ENCODE results near the gene PHLDA2. TPM values are rescaled to one million over a fixed set of nuclear protein-coding genes. Genes with fewer than 3 reads are reported as not detected.
A peak's percentile ranks its signal among the peaks of the same experiment; 100 is the strongest.

The PHLDA2 gene
- total RNA-seq, 1 experiment from 2014 or later: 309 TPM

DNA sequence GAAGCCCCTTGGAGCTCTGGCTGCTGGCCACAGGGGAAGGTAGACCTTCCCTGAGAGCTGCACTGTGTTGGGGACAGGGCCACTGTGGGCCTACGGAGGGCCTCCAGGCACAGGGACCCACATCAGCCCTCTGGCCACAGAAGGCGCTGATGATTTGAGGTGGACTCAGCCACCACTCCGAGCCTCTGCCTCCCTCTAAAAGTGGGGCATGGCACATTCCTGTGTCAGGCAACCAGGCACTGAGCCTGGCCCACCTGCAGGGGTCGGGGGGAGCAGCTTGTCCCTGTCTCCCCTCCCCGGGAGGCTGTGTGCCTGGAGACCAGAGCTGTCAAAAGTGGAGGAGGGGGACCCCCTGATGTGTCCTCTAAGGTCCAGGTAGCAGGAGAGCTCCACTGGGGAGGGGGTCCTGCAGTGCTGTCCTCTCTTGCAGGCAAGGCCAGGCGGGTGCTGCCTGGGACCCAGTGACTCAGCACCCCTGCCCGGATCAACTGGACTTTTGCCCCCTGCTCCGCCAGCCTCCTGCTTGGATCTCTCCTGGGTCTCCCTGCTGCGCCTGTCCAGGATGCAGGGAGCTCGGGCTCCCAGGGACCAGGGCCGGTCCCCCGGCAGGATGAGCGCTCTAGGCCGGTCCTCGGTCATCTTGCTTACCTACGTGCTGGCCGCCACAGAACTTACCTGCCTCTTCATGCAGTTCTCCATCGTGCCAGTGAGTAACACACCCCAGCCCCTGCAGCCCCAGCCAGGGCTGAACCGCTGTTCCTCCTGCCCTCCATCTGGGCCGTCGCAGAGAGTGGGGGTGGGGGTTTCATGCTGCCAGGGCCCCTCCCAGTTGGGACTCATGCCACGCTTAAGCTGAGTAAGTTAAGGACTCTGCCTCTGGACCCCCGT, 26.2 kb downstream of the PHLDA2 start:
- Histone ChIP-seq H3K27ac (ENCODE audit: low read depth, low read length) (peak overlapping the region; percentile 86), H3K79me2 (ENCODE audit: insufficient read depth, low read length) (no peaks in the 10 kb centered on the region), H3K4me2 (ENCODE audit: low read length) (peak overlapping the region; percentile 99), H3K4me1 (ENCODE audit: control insufficient read depth in 1 of 2, insufficient read depth in 2 of 2, low read length in 2 of 2) (peaks cover 51 to 65% of the 10 kb centered on the region in 2 experiments), H3K27me3 (ENCODE audit: insufficient read depth, low read length) (no peaks in the 10 kb centered on the region), H3K9ac (ENCODE audit: low read length) (peak overlapping the region; percentile 72), H4K20me1 (ENCODE audit: insufficient read depth) (no peaks in the 10 kb centered on the region), H3K4me3 (replicated peaks in 1 of 2; ENCODE audit: low read depth in 1 of 2, low read length in 2 of 2) (peak overlapping the region; percentile 70 to 76), H2AFZ (ENCODE audit: low read depth, low read length, poor library complexity, severe bottlenecking) (no peak overlapping the region), H3K9me3 (ENCODE audit: control insufficient read depth in 1 of 2, insufficient read depth in 1 of 2, low read depth in 1 of 2, low read length in 2 of 2) (no peaks in the 10 kb centered on the region), H3K36me3 (ENCODE audit: control insufficient read depth in 1 of 2, insufficient read depth in 2 of 2, low read length in 2 of 2) (no peaks in the 10 kb centered on the region), H3K9me2 (ENCODE audit: insufficient read depth) (no peaks in the 10 kb centered on the region)
- TF ChIP-seq, protein P1, sequence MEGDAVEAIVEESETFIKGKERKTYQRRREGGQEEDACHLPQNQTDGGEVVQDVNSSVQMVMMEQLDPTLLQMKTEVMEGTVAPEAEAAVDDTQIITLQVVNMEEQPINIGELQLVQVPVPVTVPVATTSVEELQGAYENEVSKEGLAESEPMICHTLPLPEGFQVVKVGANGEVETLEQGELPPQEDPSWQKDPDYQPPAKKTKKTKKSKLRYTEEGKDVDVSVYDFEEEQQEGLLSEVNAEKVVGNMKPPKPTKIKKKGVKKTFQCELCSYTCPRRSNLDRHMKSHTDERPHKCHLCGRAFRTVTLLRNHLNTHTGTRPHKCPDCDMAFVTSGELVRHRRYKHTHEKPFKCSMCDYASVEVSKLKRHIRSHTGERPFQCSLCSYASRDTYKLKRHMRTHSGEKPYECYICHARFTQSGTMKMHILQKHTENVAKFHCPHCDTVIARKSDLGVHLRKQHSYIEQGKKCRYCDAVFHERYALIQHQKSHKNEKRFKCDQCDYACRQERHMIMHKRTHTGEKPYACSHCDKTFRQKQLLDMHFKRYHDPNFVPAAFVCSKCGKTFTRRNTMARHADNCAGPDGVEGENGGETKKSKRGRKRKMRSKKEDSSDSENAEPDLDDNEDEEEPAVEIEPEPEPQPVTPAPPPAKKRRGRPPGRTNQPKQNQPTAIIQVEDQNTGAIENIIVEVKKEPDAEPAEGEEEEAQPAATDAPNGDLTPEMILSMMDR (IDR thresholded peaks at IDR 0.05 in 2 of 3, conservative IDR thresholded peaks at IDR 0.05 in 1 of 3; ENCODE audit: borderline replicate concordance in 1 of 3, insufficient read depth in 1 of 3, low read depth in 2 of 3, low read length in 2 of 3): 0 out of 6 replicates have a peak, but pooled peaks of 2 of the 3 experiments have one; percentile 7 to 10
- no peak for TF ChIP-seq CEBPB (IDR thresholded peaks at IDR 0.05; ENCODE audit: low read depth)
- TF ChIP-seq POLR2AphosphoS5 (IDR thresholded peaks at IDR 0.05; ENCODE audit: low read depth, low read length): peak; percentile 14; the same call in 1 of the 2 replicates
- TF ChIP-seq ZBTB33 (IDR thresholded peaks at IDR 0.05; ENCODE audit: extremely low read depth, insufficient replicate concordance, low read length): no peak
- no peak for TF ChIP-seq SP1 (IDR thresholded peaks at IDR 0.05; ENCODE audit: low read depth)
- no peak for TF ChIP-seq FOSL1 (IDR thresholded peaks at IDR 0.05; ENCODE audit: low read depth)
- TF ChIP-seq REST (IDR thresholded peaks at IDR 0.05; ENCODE audit: low read depth): no peak
- no peak for TF ChIP-seq JUND (IDR thresholded peaks at IDR 0.05)
- no peak for TF ChIP-seq CBX3 (IDR thresholded peaks at IDR 0.05; ENCODE audit: low read depth)
- DNase-seq (ENCODE audit: low read depth, low spot score) (no peak), ATAC-seq (peak; percentile 31)
- ChIA-PET POLR2A (interaction anchor here (2.2 to 3.6 kb wide), 3 partner anchors 9 to 27 kb away, joined by 6 to 21 read pairs (median 12); partner anchors contain the start of gene PHLDA2), CTCF (interaction anchor here (1.1 to 5.0 kb wide), 3 partner anchors 12 to 27 kb away, joined by 4 to 32 read pairs (median 13); partner anchors contain the start of gene PHLDA2), RAD21 (ENCODE audit: low non-redundant PET in 1 of 2, low total read pairs in 2 of 2, uncharacterized antibody in 2 of 2, unreplicated experiment in 2 of 2) (interaction anchor here (0.7 to 1.9 kb wide), 3 partner anchors 9 to 370 kb away, joined by 3 to 5 read pairs (median 3); no protein-coding TSS in a partner anchor)
- BruUV-seq (replicated peaks): no TSS peak
- intact Hi-C loops (cut with micrococcal nuclease): no loop called here
